ENCODE results near the gene COPG2.
"Not testable (repeated sequence)": the region's sequence is repeated elsewhere in the genome, so short reads cannot be mapped to it uniquely, and the experiment has no call there.

The COPG2 gene

GRCh38 chr7:130697820-130698219 is 29.3 kb upstream of the COPG2 start:
- WGBS = no CpG with 5 or more reads among the region's 2 CpGs

GRCh38 chr7:130695840-130696239 is 27.3 kb upstream of the COPG2 start:
- Histone ChIP-seq H3K4me2 (ENCODE audit: low read length, poor library complexity, severe bottlenecking) (no peak overlapping the region), H3K36me3 (ENCODE audit: control insufficient read depth in 1 of 2, insufficient read depth in 2 of 2, low read depth in 1 of 2, low read length in 2 of 2) (no peaks in the 10 kb centered on the region), H3K27ac (ENCODE audit: low read length, poor library complexity, severe bottlenecking) (no peak overlapping the region), H3K4me1 (ENCODE audit: control insufficient read depth, insufficient read depth, low read depth, low read length) (no peaks in the 10 kb centered on the region), H2BK15ac (ENCODE audit: low read depth, poor library complexity, severe bottlenecking) (no peak overlapping the region), H3K4me3 (ENCODE audit: insufficient read depth in 1 of 2, low read depth in 1 of 2, low read length in 2 of 2) (no peak overlapping the region), H2AFZ (ENCODE audit: low read depth, low read length) (no peak overlapping the region), H3K23ac (ENCODE audit: low read length in 2 of 2) (no peak overlapping the region), H4K91ac (ENCODE audit: low read length) (no peak overlapping the region), H2BK5ac (ENCODE audit: low read depth, low read length, poor library complexity, severe bottlenecking) (no peak overlapping the region), H4K8ac (ENCODE audit: low read length) (no peak overlapping the region), H3K9ac (ENCODE audit: low read length) (no peak overlapping the region), H3K4ac (ENCODE audit: low read depth in 1 of 2, low read length in 2 of 2) (no peak overlapping the region), H3K14ac (ENCODE audit: low read length in 2 of 2) (no peak overlapping the region), H2AK5ac (ENCODE audit: low read length, severe bottlenecking) (no peak overlapping the region), H2BK120ac (ENCODE audit: low read depth, low read length) (no peak overlapping the region), H3K79me1 (replicated peaks; ENCODE audit: low read length, poor library complexity, severe bottlenecking) (no peaks in the 10 kb centered on the region), H2BK12ac (ENCODE audit: low read length in 2 of 2) (no peak overlapping the region), H3K9me3 (ENCODE audit: control insufficient read depth, low read length) (no peaks in the 10 kb centered on the region), H3K18ac (ENCODE audit: low read depth in 1 of 2, low read length in 2 of 2) (no peak overlapping the region), H3K27me3 (ENCODE audit: control insufficient read depth in 1 of 2, insufficient read depth in 1 of 2, low read length in 2 of 2) (no peaks in the 10 kb centered on the region)
- 65% methylated on average over 2 of the region's 2 CpGs for WGBS
- DNase-seq = peak; percentile 60

More at GRCh38 chr7:130697820-130698219, 29.3 kb upstream of the COPG2 start:
- Histone ChIP-seq H4K8ac (ENCODE audit: low read length) (no peak overlapping the region), H2BK15ac (ENCODE audit: low read depth, poor library complexity, severe bottlenecking) (no peak overlapping the region), H3K9me3 (ENCODE audit: control insufficient read depth, low read length) (no peaks in the 10 kb centered on the region), H3K23ac (ENCODE audit: low read length in 2 of 2) (no peak overlapping the region), H3K14ac (ENCODE audit: low read length in 2 of 2) (no peak overlapping the region), H3K18ac (ENCODE audit: low read depth in 1 of 2, low read length in 2 of 2) (no peak overlapping the region), H3K36me3 (ENCODE audit: control insufficient read depth in 1 of 2, insufficient read depth in 2 of 2, low read depth in 1 of 2, low read length in 2 of 2) (no peaks in the 10 kb centered on the region), H3K4me1 (ENCODE audit: control insufficient read depth, insufficient read depth, low read depth, low read length) (no peaks in the 10 kb centered on the region), H2BK120ac (ENCODE audit: low read depth, low read length) (no peak overlapping the region), H3K79me1 (replicated peaks; ENCODE audit: low read length, poor library complexity, severe bottlenecking) (no peaks in the 10 kb centered on the region), H3K4ac (ENCODE audit: low read depth in 1 of 2, low read length in 2 of 2) (no peak overlapping the region), H2AFZ (ENCODE audit: low read depth, low read length) (no peak overlapping the region), H3K27me3 (ENCODE audit: control insufficient read depth in 1 of 2, insufficient read depth in 1 of 2, low read length in 2 of 2) (no peaks in the 10 kb centered on the region), H4K91ac (ENCODE audit: low read length) (no peak overlapping the region), H3K4me2 (ENCODE audit: low read length, poor library complexity, severe bottlenecking) (no peak overlapping the region), H2BK5ac (ENCODE audit: low read depth, low read length, poor library complexity, severe bottlenecking) (no peak overlapping the region), H2AK5ac (ENCODE audit: low read length, severe bottlenecking) (no peak overlapping the region), H3K27ac (ENCODE audit: low read length, poor library complexity, severe bottlenecking) (no peak overlapping the region), H3K9ac (ENCODE audit: low read length) (no peak overlapping the region), H3K4me3 (ENCODE audit: insufficient read depth in 1 of 2, low read depth in 1 of 2, low read length in 2 of 2) (no peak overlapping the region), H2BK12ac (ENCODE audit: low read length in 2 of 2) (no peak overlapping the region)
- DNase-seq = no peak

- DNase-seq; H3K23ac ChIP-seq (ENCODE audit: low read length in 2 of 2); H3K4me1 ChIP-seq (ENCODE audit: control insufficient read depth, insufficient read depth, low read depth, low read length); H2BK15ac ChIP-seq (ENCODE audit: low read depth, poor library complexity, severe bottlenecking); H3K79me1 ChIP-seq (replicated peaks; ENCODE audit: low read length, poor library complexity, severe bottlenecking); H3K27ac ChIP-seq (ENCODE audit: low read length, poor library complexity, severe bottlenecking); H3K27me3 ChIP-seq (ENCODE audit: control insufficient read depth in 1 of 2, insufficient read depth in 1 of 2, low read length in 2 of 2); H2AFZ ChIP-seq (ENCODE audit: low read depth, low read length); H4K91ac ChIP-seq (ENCODE audit: low read length); H2AK5ac ChIP-seq (ENCODE audit: low read length, severe bottlenecking); H3K36me3 ChIP-seq (ENCODE audit: control insufficient read depth in 1 of 2, insufficient read depth in 2 of 2, low read depth in 1 of 2, low read length in 2 of 2); H3K9ac ChIP-seq (ENCODE audit: low read length); H3K4ac ChIP-seq (ENCODE audit: low read depth in 1 of 2, low read length in 2 of 2); H3K18ac ChIP-seq (ENCODE audit: low read depth in 1 of 2, low read length in 2 of 2); H2BK5ac ChIP-seq (ENCODE audit: low read depth, low read length, poor library complexity, severe bottlenecking); H3K14ac ChIP-seq (ENCODE audit: low read length in 2 of 2); H4K8ac ChIP-seq (ENCODE audit: low read length); H2BK120ac ChIP-seq (ENCODE audit: low read depth, low read length); H3K9me3 ChIP-seq (ENCODE audit: control insufficient read depth, low read length); H3K4me2 ChIP-seq (ENCODE audit: low read length, poor library complexity, severe bottlenecking); H3K4me3 ChIP-seq (ENCODE audit: insufficient read depth in 1 of 2, low read depth in 1 of 2, low read length in 2 of 2); H2BK12ac ChIP-seq (ENCODE audit: low read length in 2 of 2): not testable (repeated sequence)
- WGBS = 100% methylated on average over 1 of the region's 1 CpG
Observed at GRCh38 chr7:130692396-130692795, 23.8 kb upstream of the COPG2 start.

DNA sequence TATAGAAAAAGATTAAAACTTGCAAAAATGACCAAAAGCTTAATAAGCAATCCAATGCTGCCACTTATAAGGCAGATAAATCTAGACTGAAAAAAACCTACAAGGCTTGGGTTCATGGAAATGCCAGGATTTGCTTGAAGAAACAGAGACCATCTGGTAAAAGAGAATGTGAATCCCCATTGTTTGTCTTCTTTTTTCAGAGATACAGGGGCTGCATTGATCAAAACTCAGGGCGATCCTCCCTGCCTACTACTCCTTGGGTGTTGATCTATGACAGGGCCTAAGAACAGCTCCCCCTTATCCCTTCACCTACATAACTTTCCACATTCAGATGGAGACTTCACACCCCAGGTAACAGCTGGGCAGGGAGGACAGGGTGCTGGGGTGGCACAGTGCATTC is 21.1 kb upstream of the COPG2 start:
- H3K27me3 ChIP-seq (ENCODE audit: control insufficient read depth in 1 of 2, insufficient read depth in 1 of 2, low read length in 2 of 2) = peaks cover 0 to 8% of the 10 kb centered on the region in 2 experiments

More for the DNA sequence above, 21.1 kb upstream of the COPG2 start:
- Histone ChIP-seq H3K79me1 (replicated peaks; ENCODE audit: low read length, poor library complexity, severe bottlenecking) (no peaks in the 10 kb centered on the region), H3K18ac (ENCODE audit: low read depth in 1 of 2, low read length in 2 of 2) (no peak overlapping the region), H3K4me3 (ENCODE audit: insufficient read depth in 1 of 2, low read depth in 1 of 2, low read length in 2 of 2) (no peak overlapping the region), H3K27ac (ENCODE audit: low read length, poor library complexity, severe bottlenecking) (no peak overlapping the region), H3K4ac (ENCODE audit: low read depth in 1 of 2, low read length in 2 of 2) (no peak overlapping the region), H2BK15ac (ENCODE audit: low read depth, poor library complexity, severe bottlenecking) (no peak overlapping the region), H2BK120ac (ENCODE audit: low read depth, low read length) (no peak overlapping the region), H2BK5ac (ENCODE audit: low read depth, low read length, poor library complexity, severe bottlenecking) (no peak overlapping the region), H4K8ac (ENCODE audit: low read length) (no peak overlapping the region), H3K14ac (ENCODE audit: low read length in 2 of 2) (no peak overlapping the region), H3K36me3 (ENCODE audit: control insufficient read depth in 1 of 2, insufficient read depth in 2 of 2, low read depth in 1 of 2, low read length in 2 of 2) (no peaks in the 10 kb centered on the region), H3K4me2 (ENCODE audit: low read length, poor library complexity, severe bottlenecking) (no peak overlapping the region), H2BK12ac (ENCODE audit: low read length in 2 of 2) (no peak overlapping the region), H3K9ac (ENCODE audit: low read length) (no peak overlapping the region), H2AK5ac (ENCODE audit: low read length, severe bottlenecking) (no peak overlapping the region), H3K9me3 (ENCODE audit: control insufficient read depth, low read length) (peaks cover 10% of the 10 kb centered on the region), H2AFZ (ENCODE audit: low read depth, low read length) (no peak overlapping the region), H3K23ac (ENCODE audit: low read length in 2 of 2) (no peak overlapping the region), H3K4me1 (ENCODE audit: control insufficient read depth, insufficient read depth, low read depth, low read length) (no peaks in the 10 kb centered on the region), H4K91ac (ENCODE audit: low read length) (no peak overlapping the region)
- 63% methylated on average over 1 of the region's 1 CpG for WGBS
- DNase-seq = no peak
